Measurements from ENCODE around the gene CDK18.

Gene CDK18

GRCh38 chr1:205492201-205492667 is 12.2 kb upstream of the CDK18 start:
- no peak overlapping the region for H3K9ac ChIP-seq (ENCODE audit: low read depth in 1 of 2, low read length in 2 of 2)

GRCh38 chr1:205492774-205493173 is 11.7 kb upstream of the CDK18 start:
- H3K9me3 ChIP-seq (ENCODE audit: control insufficient read depth in 2 of 2, low read length in 2 of 2), result no peaks in the 10 kb centered on the region
- H3K9ac ChIP-seq (ENCODE audit: low read depth in 1 of 2, low read length in 2 of 2), result no peak overlapping the region
- H3K36me3 ChIP-seq (ENCODE audit: control insufficient read depth in 2 of 2, insufficient read depth in 2 of 2, low read length in 2 of 2), result no peaks in the 10 kb centered on the region
- H3K27ac ChIP-seq (ENCODE audit: low read depth in 2 of 2, low read length in 2 of 2), result no peak overlapping the region
- H3K4me3 ChIP-seq (ENCODE audit: low read length in 2 of 2), result no peak overlapping the region
- peaks cover 16 to 18% of the 10 kb centered on the region in 2 donors for H3K4me1 ChIP-seq (ENCODE audit: control insufficient read depth in 2 of 2, insufficient read depth in 2 of 2, low read length in 2 of 2)
- H3K27me3 ChIP-seq (ENCODE audit: control insufficient read depth in 2 of 2, insufficient read depth in 2 of 2, low read length in 2 of 2), result no peaks in the 10 kb centered on the region

More at GRCh38 chr1:205492201-205492667, 12.2 kb upstream of the CDK18 start:
- Histone ChIP-seq H3K27ac (ENCODE audit: low read depth in 2 of 2, low read length in 2 of 2) (no peak overlapping the region), H3K4me1 (ENCODE audit: control insufficient read depth in 2 of 2, insufficient read depth in 2 of 2, low read length in 2 of 2) (peaks cover 16 to 18% of the 10 kb centered on the region in 2 donors), H3K27me3 (ENCODE audit: control insufficient read depth in 2 of 2, insufficient read depth in 2 of 2, low read length in 2 of 2) (no peaks in the 10 kb centered on the region), H3K4me3 (ENCODE audit: low read length in 2 of 2) (no peak overlapping the region), H3K36me3 (ENCODE audit: control insufficient read depth in 2 of 2, insufficient read depth in 2 of 2, low read length in 2 of 2) (no peaks in the 10 kb centered on the region), H3K9me3 (ENCODE audit: control insufficient read depth in 2 of 2, low read length in 2 of 2) (no peaks in the 10 kb centered on the region)

GRCh38 chr1:205493241-205494085 is 11.0 kb upstream of the CDK18 start:
- Histone ChIP-seq H3K27ac (ENCODE audit: low read depth in 2 of 2, low read length in 2 of 2) (no peak overlapping the region), H3K4me3 (ENCODE audit: low read length in 2 of 2) (no peak overlapping the region)

GRCh38 chr1:205494115-205494514 is 10.4 kb upstream of the CDK18 start:
- H3K9ac ChIP-seq (ENCODE audit: low read depth in 1 of 2, low read length in 2 of 2), result no peak overlapping the region
- no peak overlapping the region for H3K4me3 ChIP-seq (ENCODE audit: low read length in 2 of 2)
- H3K36me3 ChIP-seq (ENCODE audit: control insufficient read depth in 2 of 2, insufficient read depth in 2 of 2, low read length in 2 of 2), result no peaks in the 10 kb centered on the region
- H3K4me1 ChIP-seq (ENCODE audit: control insufficient read depth in 2 of 2, insufficient read depth in 2 of 2, low read length in 2 of 2), result peaks cover 16 to 18% of the 10 kb centered on the region in 2 donors
- H3K9me3 ChIP-seq (ENCODE audit: control insufficient read depth in 2 of 2, low read length in 2 of 2), result no peaks in the 10 kb centered on the region
- no peaks in the 10 kb centered on the region for H3K27me3 ChIP-seq (ENCODE audit: control insufficient read depth in 2 of 2, insufficient read depth in 2 of 2, low read length in 2 of 2)
- no peak overlapping the region for H3K27ac ChIP-seq (ENCODE audit: low read depth in 2 of 2, low read length in 2 of 2)

More at GRCh38 chr1:205493241-205494085, 11.0 kb upstream of the CDK18 start:
- Histone ChIP-seq H3K4me1 (ENCODE audit: control insufficient read depth in 2 of 2, insufficient read depth in 2 of 2, low read length in 2 of 2) (peaks cover 16 to 18% of the 10 kb centered on the region in 2 donors), H3K27me3 (ENCODE audit: control insufficient read depth in 2 of 2, insufficient read depth in 2 of 2, low read length in 2 of 2) (no peaks in the 10 kb centered on the region), H3K36me3 (ENCODE audit: control insufficient read depth in 2 of 2, insufficient read depth in 2 of 2, low read length in 2 of 2) (no peaks in the 10 kb centered on the region), H3K9ac (ENCODE audit: low read depth in 1 of 2, low read length in 2 of 2) (no peak overlapping the region), H3K9me3 (ENCODE audit: control insufficient read depth in 2 of 2, low read length in 2 of 2) (no peaks in the 10 kb centered on the region)

- no peaks in the 10 kb centered on the region for H3K27me3 ChIP-seq (ENCODE audit: control insufficient read depth in 2 of 2, insufficient read depth in 2 of 2, low read length in 2 of 2)
- peaks cover 16 to 18% of the 10 kb centered on the region in 2 donors for H3K4me1 ChIP-seq (ENCODE audit: control insufficient read depth in 2 of 2, insufficient read depth in 2 of 2, low read length in 2 of 2)
- peak overlapping the region; percentile 16 to 34 for H3K27ac ChIP-seq (ENCODE audit: low read depth in 2 of 2, low read length in 2 of 2)
- no peaks in the 10 kb centered on the region for H3K36me3 ChIP-seq (ENCODE audit: control insufficient read depth in 2 of 2, insufficient read depth in 2 of 2, low read length in 2 of 2)
- no peaks in the 10 kb centered on the region for H3K9me3 ChIP-seq (ENCODE audit: control insufficient read depth in 2 of 2, low read length in 2 of 2)
- peak overlapping the region in 1 of 2 donors; percentile 9 for H3K9ac ChIP-seq (ENCODE audit: low read depth in 1 of 2, low read length in 2 of 2)
- H3K4me3 ChIP-seq (ENCODE audit: low read length in 2 of 2), result no peak overlapping the region
These were observed 9.1 kb upstream of the CDK18 start for GRCh38 chr1:205495237-205495823.

GRCh38 chr1:205496661-205497060 is 7.8 kb upstream of the CDK18 start:
- no peak overlapping the region for H3K4me3 ChIP-seq (ENCODE audit: low read length in 2 of 2)

GRCh38 chr1:205497351-205497750 is 7.1 kb upstream of the CDK18 start:
- H3K27ac ChIP-seq (ENCODE audit: low read depth in 2 of 2, low read length in 2 of 2), result no peak overlapping the region
- H3K4me1 ChIP-seq (ENCODE audit: control insufficient read depth in 2 of 2, insufficient read depth in 2 of 2, low read length in 2 of 2), result peaks cover 13 to 16% of the 10 kb centered on the region in 2 donors
- no peaks in the 10 kb centered on the region for H3K27me3 ChIP-seq (ENCODE audit: control insufficient read depth in 2 of 2, insufficient read depth in 2 of 2, low read length in 2 of 2)
- H3K4me3 ChIP-seq (ENCODE audit: low read length in 2 of 2), result no peak overlapping the region
- no peaks in the 10 kb centered on the region for H3K9me3 ChIP-seq (ENCODE audit: control insufficient read depth in 2 of 2, low read length in 2 of 2)
- no peaks in the 10 kb centered on the region for H3K36me3 ChIP-seq (ENCODE audit: control insufficient read depth in 2 of 2, insufficient read depth in 2 of 2, low read length in 2 of 2)
- H3K9ac ChIP-seq (ENCODE audit: low read depth in 1 of 2, low read length in 2 of 2), result no peak overlapping the region

More at GRCh38 chr1:205496661-205497060, 7.8 kb upstream of the CDK18 start:
- no peak overlapping the region for H3K27ac ChIP-seq (ENCODE audit: low read depth in 2 of 2, low read length in 2 of 2)
- H3K4me1 ChIP-seq (ENCODE audit: control insufficient read depth in 2 of 2, insufficient read depth in 2 of 2, low read length in 2 of 2), result peaks cover 16 to 18% of the 10 kb centered on the region in 2 donors
- H3K9me3 ChIP-seq (ENCODE audit: control insufficient read depth in 2 of 2, low read length in 2 of 2), result no peaks in the 10 kb centered on the region
- no peak overlapping the region for H3K9ac ChIP-seq (ENCODE audit: low read depth in 1 of 2, low read length in 2 of 2)
- no peaks in the 10 kb centered on the region for H3K36me3 ChIP-seq (ENCODE audit: control insufficient read depth in 2 of 2, insufficient read depth in 2 of 2, low read length in 2 of 2)
- H3K27me3 ChIP-seq (ENCODE audit: control insufficient read depth in 2 of 2, insufficient read depth in 2 of 2, low read length in 2 of 2), result no peaks in the 10 kb centered on the region

GRCh38 chr1:205499789-205500188 is 4.7 kb upstream of the CDK18 start:
- no peaks in the 10 kb centered on the region for H3K9me3 ChIP-seq (ENCODE audit: control insufficient read depth in 2 of 2, low read length in 2 of 2)
- peaks cover 10 to 12% of the 10 kb centered on the region in 2 donors for H3K4me1 ChIP-seq (ENCODE audit: control insufficient read depth in 2 of 2, insufficient read depth in 2 of 2, low read length in 2 of 2)
- H3K36me3 ChIP-seq (ENCODE audit: control insufficient read depth in 2 of 2, insufficient read depth in 2 of 2, low read length in 2 of 2), result no peaks in the 10 kb centered on the region

GRCh38 chr1:205500240-205501233 is 3.9 kb upstream of the CDK18 start:
- H3K4me1 ChIP-seq (ENCODE audit: control insufficient read depth in 2 of 2, insufficient read depth in 2 of 2, low read length in 2 of 2), result peaks cover 8 to 14% of the 10 kb centered on the region in 2 donors
- no peaks in the 10 kb centered on the region for H3K36me3 ChIP-seq (ENCODE audit: control insufficient read depth in 2 of 2, insufficient read depth in 2 of 2, low read length in 2 of 2)
- H3K27ac ChIP-seq (ENCODE audit: low read depth in 2 of 2, low read length in 2 of 2), result no peak overlapping the region
- no peak overlapping the region for H3K4me3 ChIP-seq (ENCODE audit: low read length in 2 of 2)
- no peaks in the 10 kb centered on the region for H3K9me3 ChIP-seq (ENCODE audit: control insufficient read depth in 2 of 2, low read length in 2 of 2)
- H3K27me3 ChIP-seq (ENCODE audit: control insufficient read depth in 2 of 2, insufficient read depth in 2 of 2, low read length in 2 of 2), result no peaks in the 10 kb centered on the region
- no peak overlapping the region for H3K9ac ChIP-seq (ENCODE audit: low read depth in 1 of 2, low read length in 2 of 2)

More at GRCh38 chr1:205499789-205500188, 4.7 kb upstream of the CDK18 start:
- Histone ChIP-seq H3K27ac (ENCODE audit: low read depth in 2 of 2, low read length in 2 of 2) (no peak overlapping the region), H3K4me3 (ENCODE audit: low read length in 2 of 2) (no peak overlapping the region), H3K27me3 (ENCODE audit: control insufficient read depth in 2 of 2, insufficient read depth in 2 of 2, low read length in 2 of 2) (no peaks in the 10 kb centered on the region), H3K9ac (ENCODE audit: low read depth in 1 of 2, low read length in 2 of 2) (no peak overlapping the region)
